ENCODE measurements around the gene PRAC2.
"Not testable (repeated sequence)": the region's sequence is repeated elsewhere in the genome, so short reads cannot be mapped to it uniquely, and the experiment has no call there.

Gene PRAC2

GRCh38 chr17:48722915-48723422, at the start of gene PRAC2:
TSS of gene PRAC2 (plus strand) at chr17:48723185. CDS start at chr17:48724411, 1,226 bp downstream.
- DNase-seq, result no peak

- no peak for DNase-seq
Observed at GRCh38 chr17:48676963-48677558, 45.9 kb upstream of the PRAC2 start.

- peak; percentile 67 for DNase-seq
Observed at GRCh38 chr17:48678141-48678971, 44.6 kb upstream of the PRAC2 start.

- no peak for DNase-seq
Observed at GRCh38 chr17:48679385-48680096, 43.4 kb upstream of the PRAC2 start.

GRCh38 chr17:48681609-48682008, 41.4 kb upstream of the PRAC2 start:
- DNase-seq, result no peak

- DNase-seq, result no peak
Observed at GRCh38 chr17:48690655-48691054, 32.3 kb upstream of the PRAC2 start.

GRCh38 chr17:48692049-48692448, 30.9 kb upstream of the PRAC2 start:
- no peak for DNase-seq

GRCh38 chr17:48693178-48693577, 29.8 kb upstream of the PRAC2 start:
- DNase-seq, result no peak

- DNase-seq, result no peak
Observed at GRCh38 chr17:48701864-48702532, 21.0 kb upstream of the PRAC2 start.

- DNase-seq, result peak; percentile 39
Observed at GRCh38 chr17:48704361-48705248, 18.4 kb upstream of the PRAC2 start.

GRCh38 chr17:48711128-48711527, 11.9 kb upstream of the PRAC2 start:
- DNase-seq, result no peak

GRCh38 chr17:48715496-48716399, 7.2 kb upstream of the PRAC2 start:
- no peak for DNase-seq

GRCh38 chr17:48716549-48716948, 6.4 kb upstream of the PRAC2 start:
- not testable (repeated sequence) for DNase-seq

- no peak for DNase-seq
Observed at GRCh38 chr17:48717367-48718226, 5.4 kb upstream of the PRAC2 start.

GRCh38 chr17:48718227-48718760, 4.7 kb upstream of the PRAC2 start:
- no peak for DNase-seq

GRCh38 chr17:48718761-48719641, 4.0 kb upstream of the PRAC2 start:
- DNase-seq, result no peak

- no peak for DNase-seq
Observed at GRCh38 chr17:48719642-48720265, 3.2 kb upstream of the PRAC2 start.

Data from right hindlimb (tissue), 1 donor.